Measurements from ENCODE around the gene GIPC2. TPM values are rescaled to one million over a fixed set of nuclear protein-coding genes. Genes with fewer than 3 reads are reported as not detected.

Gene GIPC2
- total RNA-seq, 1 experiment from 2014 or later = not detected

DNA sequence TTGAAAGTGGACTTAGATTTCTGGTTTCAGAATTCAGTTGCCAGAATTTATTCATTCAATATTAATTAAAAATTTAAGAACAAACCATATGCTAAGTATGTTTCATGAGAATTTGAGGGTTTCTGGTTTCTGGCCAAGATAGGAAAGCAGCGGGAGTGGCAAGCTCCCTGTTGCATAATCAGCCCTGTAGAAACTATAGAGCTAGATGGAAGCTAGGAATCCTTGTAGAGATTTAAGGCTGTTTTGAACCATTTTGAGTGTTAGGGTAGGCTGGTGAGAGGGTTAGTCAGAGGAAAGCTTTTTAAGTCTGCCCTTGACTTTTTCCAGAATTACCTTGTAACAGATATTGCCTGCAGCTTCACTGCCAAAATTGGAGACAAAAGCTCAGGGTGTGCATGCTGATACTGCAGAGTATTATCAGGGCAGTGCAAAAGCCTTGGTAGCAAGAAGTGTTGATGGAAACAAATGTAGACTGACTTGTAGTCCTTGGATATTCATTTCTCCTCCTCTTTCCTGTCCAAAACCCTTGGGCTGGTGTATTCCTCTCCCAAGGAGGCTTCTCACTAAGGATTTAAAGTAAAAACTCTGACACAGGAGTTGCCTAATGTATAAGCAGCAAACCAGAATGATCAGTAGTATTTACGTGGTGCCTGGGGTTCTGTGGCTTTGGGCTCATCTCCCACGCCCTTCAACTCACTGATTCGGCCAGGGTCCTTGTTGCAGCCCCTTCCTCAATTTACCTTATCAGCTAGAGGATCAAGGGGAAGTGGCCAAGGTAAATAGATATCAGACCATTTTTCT is 12.6 kb upstream of the GIPC2 start:
- no peak for DNase-seq (ENCODE audit: low read depth)
- in situ Hi-C loops (cut with HindIII; ENCODE audit: low pct_unique_long_range_greater_than_20kb, low sequenced_read_pairs) = no loop called here

DNA sequence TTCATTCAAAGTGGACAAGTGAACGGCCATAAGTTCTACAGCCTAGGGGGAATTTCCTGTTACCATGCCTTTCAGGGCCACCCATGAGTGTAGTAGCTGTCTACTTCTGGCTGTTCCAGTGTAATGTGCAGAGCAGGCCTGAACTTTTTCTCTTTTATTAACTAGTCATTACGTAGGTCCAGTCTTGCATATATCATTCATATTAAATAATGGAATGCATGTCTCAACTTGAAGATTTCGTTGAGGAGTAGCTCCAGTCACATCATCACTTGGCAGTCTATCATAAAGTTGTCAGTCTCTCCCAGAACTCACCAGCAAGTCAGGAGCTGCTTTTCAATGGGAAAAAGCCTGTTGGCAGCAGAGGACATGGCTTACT is 12.0 kb upstream of the GIPC2 start:
- DNase-seq (ENCODE audit: low read depth) = no peak
- in situ Hi-C loops (cut with HindIII; ENCODE audit: low pct_unique_long_range_greater_than_20kb, low sequenced_read_pairs) = no loop called here

DNA sequence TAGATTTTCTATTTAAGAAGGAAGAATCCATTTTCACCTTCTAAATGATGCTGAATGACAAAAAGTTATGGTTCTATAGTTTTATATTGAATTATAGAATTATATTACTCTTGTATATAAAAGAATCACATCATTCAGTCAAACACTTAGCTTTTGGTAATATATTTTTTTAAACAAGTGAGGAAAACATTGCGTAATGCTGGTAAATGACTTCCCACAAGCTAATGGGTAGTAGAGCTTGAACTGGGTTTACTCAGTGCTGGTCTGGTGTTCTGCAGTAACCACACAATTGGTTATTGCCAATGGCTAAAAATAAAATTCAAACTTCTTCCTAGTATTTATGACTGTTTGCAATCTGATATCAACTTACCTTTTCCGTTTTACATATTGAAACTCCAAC is 10.6 kb upstream of the GIPC2 start:
- no peak for DNase-seq (ENCODE audit: low read depth)
- in situ Hi-C loops (cut with HindIII; ENCODE audit: low pct_unique_long_range_greater_than_20kb, low sequenced_read_pairs) = no loop called here

DNA sequence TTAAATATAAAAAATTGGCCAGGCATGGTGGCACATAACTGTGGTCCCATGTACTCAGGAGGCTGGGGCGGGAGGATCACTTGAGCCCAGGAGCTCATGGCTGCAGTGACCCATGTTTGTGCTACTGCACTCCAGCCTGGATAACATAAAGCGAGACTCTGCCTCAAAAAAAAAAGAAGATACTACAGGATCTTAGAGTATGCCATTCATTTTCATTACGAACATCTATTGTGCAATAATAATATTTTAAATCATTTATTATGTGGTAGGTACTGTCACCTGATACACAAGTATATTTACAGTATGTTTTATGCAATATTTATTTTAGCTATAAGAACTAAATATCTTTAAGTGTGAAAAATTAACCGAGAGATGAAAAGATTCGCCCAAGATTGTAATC is 9.3 kb upstream of the GIPC2 start:
- in situ Hi-C loops (cut with HindIII; ENCODE audit: low pct_unique_long_range_greater_than_20kb, low sequenced_read_pairs) = no loop called here
- no peak for DNase-seq (ENCODE audit: low read depth)

DNA sequence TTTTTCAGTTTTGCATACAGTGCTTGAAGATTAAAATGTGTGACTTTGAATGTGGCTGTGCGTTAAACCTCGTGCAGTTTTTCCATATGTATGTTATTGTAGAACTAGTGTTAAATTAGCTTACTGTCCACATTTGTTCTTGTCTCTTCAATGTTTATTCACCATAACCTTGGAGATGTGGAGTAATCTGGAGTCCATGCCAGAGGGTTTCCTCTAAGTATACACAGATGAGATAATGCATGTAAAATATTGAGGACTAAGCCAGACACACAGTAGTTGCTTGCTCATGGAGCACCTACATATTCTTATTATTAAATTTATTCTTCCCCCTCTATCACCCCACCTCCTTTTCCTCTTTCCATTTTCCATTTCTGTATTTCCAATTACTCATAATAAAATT is 7.7 kb upstream of the GIPC2 start:
- in situ Hi-C loops (cut with HindIII; ENCODE audit: low pct_unique_long_range_greater_than_20kb, low sequenced_read_pairs) = no loop called here

DNA sequence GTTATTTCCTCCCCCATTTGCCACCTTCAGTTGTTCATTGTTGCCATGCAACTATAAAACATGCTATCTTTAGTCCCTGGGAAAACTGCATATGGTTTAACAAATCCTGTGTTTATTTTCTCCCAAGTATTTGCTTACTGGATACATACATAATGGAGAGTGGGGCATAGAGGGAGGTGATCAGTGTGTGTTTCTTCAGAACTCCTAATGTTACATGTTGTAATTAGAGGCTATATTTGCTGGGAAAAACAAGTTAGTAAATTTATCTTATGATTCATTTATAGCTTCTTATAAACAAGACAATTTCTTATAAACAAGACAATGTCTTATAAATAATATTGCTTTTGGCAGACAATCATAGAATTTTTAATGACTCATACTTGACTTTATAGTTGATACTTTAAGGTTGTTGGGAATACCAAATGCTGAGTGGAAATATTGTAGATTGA is 7.3 kb upstream of the GIPC2 start:
- no peak for DNase-seq (ENCODE audit: low read depth)
- in situ Hi-C loops (cut with HindIII; ENCODE audit: low pct_unique_long_range_greater_than_20kb, low sequenced_read_pairs) = no loop called here

More for the DNA sequence above, 7.7 kb upstream of the GIPC2 start:
- DNase-seq (ENCODE audit: low read depth) = no peak

DNA sequence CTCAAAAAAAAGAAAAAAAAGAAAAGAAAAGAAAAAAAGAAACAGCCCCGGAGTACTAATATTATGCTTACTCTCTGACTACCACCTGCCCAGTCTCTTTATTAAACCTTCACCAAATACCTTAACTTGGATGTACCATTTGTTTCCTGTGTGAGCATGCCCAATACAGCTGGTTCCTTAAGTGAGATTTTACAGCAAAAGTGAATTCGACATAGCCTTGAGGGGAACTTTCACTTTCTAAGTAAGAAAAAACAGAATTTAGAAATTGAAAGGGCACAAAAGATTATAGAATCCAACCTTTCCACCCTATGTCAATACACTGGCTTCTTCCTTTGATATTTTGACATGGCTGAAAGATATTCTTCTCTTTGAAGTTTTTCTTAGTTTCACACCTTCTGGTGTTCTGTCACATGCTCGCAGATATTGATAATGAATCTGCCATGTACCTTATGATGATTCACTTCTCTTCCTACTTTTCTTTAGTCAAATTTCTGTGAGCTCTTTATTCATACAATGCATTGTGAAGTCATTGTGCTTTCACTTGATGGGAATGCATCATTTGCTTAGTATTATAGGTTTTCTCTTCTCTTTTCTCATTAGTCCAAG is 5.2 kb upstream of the GIPC2 start:
- no peak for DNase-seq (ENCODE audit: low read depth)
- in situ Hi-C loops (cut with HindIII; ENCODE audit: low pct_unique_long_range_greater_than_20kb, low sequenced_read_pairs) = no loop called here

DNA sequence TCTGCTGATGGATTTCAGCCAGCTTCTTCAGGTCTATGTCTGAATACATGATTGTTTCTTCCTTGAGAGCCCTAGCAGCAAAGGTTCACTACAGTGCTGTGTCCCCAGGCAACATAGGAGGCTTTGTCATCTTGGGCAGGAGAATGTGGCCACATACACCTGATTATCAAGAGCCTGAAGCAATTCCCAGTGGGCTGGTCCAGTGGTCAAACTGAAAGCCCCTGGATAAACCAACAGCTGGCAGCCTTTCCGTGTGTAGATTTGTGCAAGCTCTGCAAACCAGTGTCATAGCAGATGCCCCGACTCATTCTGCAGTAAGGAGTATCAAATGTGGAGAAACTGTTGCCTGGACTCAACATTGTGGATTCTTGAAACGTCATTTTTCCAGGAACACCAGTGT is 2.3 kb upstream of the GIPC2 start:
- in situ Hi-C loops (cut with HindIII; ENCODE audit: low pct_unique_long_range_greater_than_20kb, low sequenced_read_pairs) = no loop called here
- no peak for DNase-seq (ENCODE audit: low read depth)

DNA sequence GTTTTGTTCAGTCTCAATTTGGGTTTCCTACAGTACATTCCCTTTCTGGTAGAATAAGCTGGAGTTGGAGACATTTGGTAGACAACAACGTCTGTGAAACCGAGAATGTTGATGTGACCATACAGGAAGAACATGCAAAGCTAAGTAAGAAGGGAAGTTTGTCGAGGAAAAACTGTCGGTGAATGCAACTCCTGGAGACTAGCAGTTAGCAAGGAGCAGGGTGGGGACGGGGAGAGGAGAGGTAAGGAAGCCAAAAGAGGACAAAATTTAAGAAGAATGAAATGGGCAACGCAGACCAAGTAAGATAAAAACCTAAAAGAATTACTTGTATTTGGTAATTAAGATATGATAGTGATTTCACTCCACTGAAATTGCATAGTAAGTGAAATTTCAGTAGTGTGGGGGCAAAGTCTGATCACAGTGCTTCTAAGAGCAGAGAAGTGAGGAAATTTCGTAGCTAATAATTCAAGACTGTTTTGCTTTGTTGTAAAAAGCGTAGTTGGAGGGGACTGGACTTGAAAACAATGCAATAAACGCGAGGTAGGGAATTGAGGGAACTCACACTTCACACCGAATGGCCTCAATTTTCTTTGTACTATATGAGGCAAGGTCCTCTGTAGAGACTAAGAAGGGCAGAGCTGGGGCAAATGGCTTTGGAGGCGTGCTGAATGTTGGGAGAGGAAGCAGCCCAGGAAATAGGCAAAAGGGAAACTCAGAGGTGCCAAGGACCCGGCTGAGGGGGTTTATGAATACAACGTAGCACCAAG is 787 bp upstream of the GIPC2 start:
- in situ Hi-C loops (cut with HindIII; ENCODE audit: low pct_unique_long_range_greater_than_20kb, low sequenced_read_pairs) = no loop called here

DNA sequence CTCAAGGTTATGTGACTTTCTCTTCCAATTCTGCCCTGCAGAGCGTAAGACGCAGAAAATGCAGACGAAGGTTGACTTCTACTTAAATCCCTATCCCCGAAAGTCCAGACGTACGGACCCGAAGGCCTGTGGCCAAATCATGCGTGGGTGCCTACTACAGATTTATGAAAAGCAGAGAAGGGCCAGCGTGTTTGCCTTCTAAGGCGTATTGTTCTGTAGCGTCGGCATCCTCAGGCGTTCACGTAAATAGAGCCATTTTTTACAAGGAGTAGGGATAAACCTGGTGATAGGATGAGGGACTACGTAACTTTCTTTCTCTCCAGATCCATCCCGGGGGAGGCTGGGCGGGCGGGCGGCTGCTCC is 222 bp upstream of the GIPC2 start:
- in situ Hi-C loops (cut with HindIII; ENCODE audit: low pct_unique_long_range_greater_than_20kb, low sequenced_read_pairs) = no loop called here
- DNase-seq (ENCODE audit: low read depth) = no peak

More for the DNA sequence above, 787 bp upstream of the GIPC2 start:
- DNase-seq (ENCODE audit: low read depth) = no peak

DNA sequence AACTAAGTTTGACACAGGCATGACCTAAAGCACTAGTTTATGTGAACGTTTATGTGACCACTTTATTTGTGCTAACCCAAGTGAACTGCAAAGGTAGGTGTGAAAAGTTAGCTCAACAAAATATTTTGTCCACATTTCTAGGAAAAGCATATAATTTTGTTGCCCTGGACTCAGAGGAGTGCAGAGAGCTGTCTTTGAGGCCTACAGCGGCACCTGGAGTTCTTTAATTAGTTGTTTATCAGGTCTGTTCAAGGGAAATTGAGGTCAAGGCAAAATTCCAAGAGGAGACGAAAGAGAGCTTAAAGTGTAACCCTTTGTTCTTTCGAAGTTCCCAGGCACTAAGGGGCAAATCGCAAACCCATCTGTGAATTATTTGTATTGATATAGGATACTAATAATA is 1.3 kb downstream of the GIPC2 start:
- DNase-seq (ENCODE audit: low read depth) = no peak

DNA sequence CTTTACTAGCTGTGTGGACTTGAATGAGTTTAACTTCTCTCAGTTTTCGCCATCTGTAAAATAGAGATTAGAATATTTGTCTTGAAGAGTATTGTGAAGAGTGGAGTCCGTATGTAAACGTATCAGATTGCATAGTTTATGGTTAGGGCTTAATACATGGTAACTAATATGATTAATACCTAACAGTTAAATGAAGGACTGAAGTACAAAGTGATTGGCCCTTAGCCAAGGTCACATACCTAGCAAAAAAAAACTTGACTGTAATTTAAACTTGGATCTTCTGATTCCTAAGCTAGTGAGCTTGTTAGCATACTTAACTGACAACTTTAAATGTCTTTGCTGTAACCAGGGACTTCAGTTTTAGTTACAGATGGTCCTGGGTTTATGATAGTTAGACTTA is 1.9 kb downstream of the GIPC2 start:
- DNase-seq (ENCODE audit: low read depth) = no peak
- in situ Hi-C loops (cut with HindIII; ENCODE audit: low pct_unique_long_range_greater_than_20kb, low sequenced_read_pairs) = no loop called here

More for the DNA sequence above, 1.3 kb downstream of the GIPC2 start:
- in situ Hi-C loops (cut with HindIII; ENCODE audit: low pct_unique_long_range_greater_than_20kb, low sequenced_read_pairs) = no loop called here

DNA sequence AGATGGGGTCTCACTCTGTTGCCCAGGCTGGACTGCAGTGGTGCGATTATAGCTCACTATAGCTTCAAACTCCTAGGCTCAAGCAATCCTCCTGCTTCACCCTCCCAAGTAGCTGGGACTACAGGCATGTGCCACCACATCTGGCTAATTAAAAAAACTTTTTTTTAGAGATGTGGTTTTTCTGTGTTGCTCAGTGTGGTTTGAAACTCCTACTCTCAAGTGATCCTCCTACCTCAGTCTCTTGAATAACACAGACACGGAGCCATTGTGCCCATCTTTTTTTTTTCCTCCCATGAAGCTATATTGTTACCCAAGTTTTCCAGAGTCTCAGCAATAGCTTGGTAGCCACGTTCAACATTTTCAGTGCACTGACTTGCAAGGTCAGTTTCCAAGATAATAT is 2.7 kb downstream of the GIPC2 start:
- DNase-seq (ENCODE audit: low read depth) = no peak
- in situ Hi-C loops (cut with HindIII; ENCODE audit: low pct_unique_long_range_greater_than_20kb, low sequenced_read_pairs) = no loop called here

DNA sequence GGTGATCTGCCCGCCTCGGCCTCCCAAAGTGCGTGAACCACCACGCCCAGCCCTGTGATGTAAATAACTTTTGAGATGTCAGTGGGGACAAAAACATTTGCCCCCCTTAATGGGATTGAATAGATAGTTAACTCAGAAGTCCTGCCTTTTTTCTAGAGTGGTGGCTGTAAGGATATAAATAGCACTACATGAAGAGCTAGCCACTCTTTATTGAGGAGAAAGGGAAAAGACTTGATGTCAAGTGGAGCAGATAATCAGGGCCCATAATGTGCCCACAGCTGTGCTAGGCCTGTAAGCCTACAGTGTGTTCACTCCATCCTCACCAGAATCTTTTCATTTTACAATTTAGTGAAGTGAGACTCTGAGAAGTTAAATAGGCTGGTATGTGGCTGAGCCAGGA is 3.6 kb downstream of the GIPC2 start:
- in situ Hi-C loops (cut with HindIII; ENCODE audit: low pct_unique_long_range_greater_than_20kb, low sequenced_read_pairs) = no loop called here
- DNase-seq (ENCODE audit: low read depth) = no peak

DNA sequence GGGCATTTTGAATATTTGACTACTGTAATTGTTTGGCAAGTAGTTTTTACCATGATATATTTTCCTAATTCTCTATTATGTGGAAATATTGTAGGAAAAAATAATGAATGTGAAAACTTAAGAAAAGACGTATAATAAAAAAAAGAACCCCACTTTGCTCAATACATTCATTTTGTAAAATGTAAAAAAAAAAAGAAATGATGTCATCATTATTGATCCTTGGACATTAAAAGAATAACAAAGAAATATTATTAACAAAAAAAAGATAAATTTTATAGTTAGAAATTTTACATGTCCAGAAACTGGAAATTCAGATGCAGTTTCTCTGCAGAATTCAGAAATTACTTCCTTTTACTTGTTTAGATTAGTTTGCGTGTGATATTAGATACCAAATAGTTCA is 5.2 kb downstream of the GIPC2 start:
- no peak for DNase-seq (ENCODE audit: low read depth)
- in situ Hi-C loops (cut with HindIII; ENCODE audit: low pct_unique_long_range_greater_than_20kb, low sequenced_read_pairs) = no loop called here

DNA sequence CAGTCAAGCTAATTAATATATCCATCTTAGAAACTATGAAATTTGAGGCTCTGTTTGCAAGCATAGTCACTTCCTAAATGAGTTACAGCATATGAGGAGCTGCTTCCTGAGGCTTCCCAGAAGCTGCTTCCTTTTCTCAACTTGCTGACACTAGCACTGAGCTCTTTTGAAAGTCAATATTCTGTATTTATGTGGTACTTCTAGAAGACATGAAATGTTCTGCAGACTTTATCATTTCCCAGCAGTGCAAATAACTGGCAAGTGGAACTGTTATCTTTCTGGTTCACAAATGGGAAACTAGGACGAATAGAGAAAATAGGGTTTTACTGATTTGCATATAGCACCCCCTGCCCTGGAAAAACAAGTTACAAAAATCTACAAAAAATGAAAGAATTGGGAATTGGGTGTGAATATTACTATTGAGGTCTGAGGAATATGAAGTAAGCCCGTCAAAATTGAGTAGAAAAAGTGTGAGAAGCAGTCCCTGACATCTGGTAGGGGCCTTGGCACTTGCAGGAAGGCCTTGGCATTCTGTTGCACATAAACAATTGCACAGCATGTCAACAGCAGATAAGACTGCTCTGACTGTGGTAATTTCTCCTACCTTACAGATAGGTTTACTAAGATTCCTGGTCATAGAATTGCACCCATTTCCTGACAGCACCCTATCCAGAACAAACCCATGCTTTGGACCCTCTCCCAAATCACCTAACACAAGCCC is 7.1 kb downstream of the GIPC2 start:
- no peak for DNase-seq (ENCODE audit: low read depth)
- in situ Hi-C loops (cut with HindIII; ENCODE audit: low pct_unique_long_range_greater_than_20kb, low sequenced_read_pairs) = no loop called here

DNA sequence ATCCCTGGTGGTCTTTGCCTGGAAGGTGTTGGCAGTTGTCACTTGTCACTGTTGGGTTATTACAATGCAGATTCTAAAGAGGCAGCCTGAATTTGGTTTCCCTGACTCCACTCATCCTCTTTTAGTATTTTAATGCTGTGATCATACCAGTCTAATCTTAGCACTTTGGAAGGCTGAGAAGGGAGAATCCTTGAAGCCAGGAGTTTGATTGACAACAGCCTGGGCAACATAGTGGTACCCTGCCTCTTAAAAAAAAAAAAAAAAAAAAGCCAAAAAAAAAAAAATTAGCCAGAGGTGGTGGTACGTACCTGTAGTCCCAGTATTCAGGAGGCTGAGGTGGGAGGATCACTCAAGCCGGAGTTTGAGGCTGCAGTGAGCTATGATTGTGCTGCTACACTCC is 7.7 kb downstream of the GIPC2 start:
- in situ Hi-C loops (cut with HindIII; ENCODE audit: low pct_unique_long_range_greater_than_20kb, low sequenced_read_pairs) = no loop called here

DNA sequence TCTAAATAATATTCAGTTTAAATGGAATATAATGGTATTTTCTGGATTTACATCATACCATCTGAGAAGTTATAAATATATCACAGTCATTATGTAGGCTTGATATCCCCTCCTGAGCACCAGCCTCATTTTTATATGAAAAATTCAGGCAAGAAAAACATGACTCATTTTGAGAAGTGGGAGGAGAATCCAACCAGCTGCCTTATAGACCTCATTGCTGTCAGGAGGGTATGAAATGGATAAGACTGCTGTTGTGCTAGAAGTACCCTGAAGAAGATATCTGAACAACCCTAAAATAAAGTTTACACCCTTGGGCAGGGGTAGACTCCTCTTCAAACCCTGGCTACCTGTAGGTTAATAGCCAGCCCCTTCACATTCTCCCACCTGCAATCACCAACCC is 8.8 kb downstream of the GIPC2 start:
- no peak for DNase-seq (ENCODE audit: low read depth)
- in situ Hi-C loops (cut with HindIII; ENCODE audit: low pct_unique_long_range_greater_than_20kb, low sequenced_read_pairs) = no loop called here

More for the DNA sequence above, 7.7 kb downstream of the GIPC2 start:
- no peak for DNase-seq (ENCODE audit: low read depth)

DNA sequence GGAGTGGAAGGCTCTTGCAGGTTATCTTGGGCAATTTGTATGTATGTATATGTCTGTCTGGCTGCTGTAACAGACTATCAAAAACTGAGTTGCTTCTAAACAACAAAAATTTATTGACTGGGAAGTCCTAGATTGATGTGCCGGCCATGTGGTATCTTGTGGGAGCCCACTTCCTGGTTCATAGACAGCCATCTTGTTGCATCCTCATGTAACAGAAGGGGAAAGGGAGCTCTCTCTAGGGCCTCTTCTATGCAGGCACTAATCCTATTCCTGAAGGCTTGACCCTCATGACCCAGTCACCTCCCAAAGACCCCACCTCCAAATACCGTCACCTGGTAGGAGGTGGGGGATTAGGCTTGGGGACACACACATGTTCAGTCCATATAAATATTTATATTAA is 9.2 kb downstream of the GIPC2 start:
- in situ Hi-C loops (cut with HindIII; ENCODE audit: low pct_unique_long_range_greater_than_20kb, low sequenced_read_pairs) = no loop called here
- DNase-seq (ENCODE audit: low read depth) = no peak

Data from Caki2 (cell line).